ENCODE results near the gene CBLB. TPM values are rescaled to one million over a fixed set of nuclear protein-coding genes. Genes with fewer than 3 reads are reported as not detected.

CBLB gene
- total and polyA plus RNA-seq, 2 experiments from 2014 or later = 20.5 to 47.7 TPM

- Mint-ChIP-seq H3K4me3 (no peak overlapping the region), H3K4me1 (peaks cover 17% of the 10 kb centered on the region; the same call in 2 of the 3 replicates), H3K9me3 (no peaks in the 10 kb centered on the region), H3K36me3 (ENCODE audit: low read depth) (no peaks in the 10 kb centered on the region), H3K27me3 (ENCODE audit: insufficient read depth, low read depth, poor library complexity) (peaks cover 5% of the 10 kb centered on the region), H3K27ac (no peak overlapping the region)
- no peak for DNase-seq (ENCODE audit: low spot score)
- Histone ChIP-seq H2AFZ (no peak overlapping the region), H4K20me1 (replicated peaks; ENCODE audit: insufficient read depth) (no peaks in the 10 kb centered on the region), H3K9me2 (ENCODE audit: insufficient read depth) (no peaks in the 10 kb centered on the region), H3K27ac (ENCODE audit: low read depth) (no peak overlapping the region), H3K4me3 (no peak overlapping the region), H3K27me3 (ENCODE audit: insufficient read depth) (no peaks in the 10 kb centered on the region), H3F3A (replicated peaks; ENCODE audit: low read depth) (no peaks in the 10 kb centered on the region), H3K4me1 (ENCODE audit: insufficient read depth) (no peaks in the 10 kb centered on the region; the same call in 1 of the 2 replicates), H3K79me2 (replicated peaks; ENCODE audit: insufficient read depth) (peaks cover 24% of the 10 kb centered on the region; the same call in 1 of the 2 replicates), H3K36me3 (ENCODE audit: insufficient read depth) (no peaks in the 10 kb centered on the region), H3K4me2 (no peak overlapping the region)
- no peak for ATAC-seq
- no peak for TF ChIP-seq JUNB (IDR thresholded peaks at IDR 0.05; ENCODE audit: unreplicated experiment)
- TF ChIP-seq EZH2 (IDR thresholded peaks at IDR 0.05; ENCODE audit: low read depth, unreplicated experiment) = no peak
- no peak for TF ChIP-seq POLR2AphosphoS5 (IDR thresholded peaks at IDR 0.05; ENCODE audit: low read depth)
- TF ChIP-seq CREB1 (CRISPR knock-in tag; IDR thresholded peaks at IDR 0.05; ENCODE audit: low read depth) = no peak
- no peak for TF ChIP-seq STAT1 (IDR thresholded peaks at IDR 0.05; ENCODE audit: unreplicated experiment)
- no peak for TF ChIP-seq REST (IDR thresholded peaks at IDR 0.05; ENCODE audit: unreplicated experiment)
- no peak for TF ChIP-seq ZNF462 (CRISPR knock-in tag; IDR thresholded peaks at IDR 0.05)
- TF ChIP-seq, protein P1, sequence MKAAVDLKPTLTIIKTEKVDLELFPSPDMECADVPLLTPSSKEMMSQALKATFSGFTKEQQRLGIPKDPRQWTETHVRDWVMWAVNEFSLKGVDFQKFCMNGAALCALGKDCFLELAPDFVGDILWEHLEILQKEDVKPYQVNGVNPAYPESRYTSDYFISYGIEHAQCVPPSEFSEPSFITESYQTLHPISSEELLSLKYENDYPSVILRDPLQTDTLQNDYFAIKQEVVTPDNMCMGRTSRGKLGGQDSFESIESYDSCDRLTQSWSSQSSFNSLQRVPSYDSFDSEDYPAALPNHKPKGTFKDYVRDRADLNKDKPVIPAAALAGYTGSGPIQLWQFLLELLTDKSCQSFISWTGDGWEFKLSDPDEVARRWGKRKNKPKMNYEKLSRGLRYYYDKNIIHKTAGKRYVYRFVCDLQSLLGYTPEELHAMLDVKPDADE (IDR thresholded peaks at IDR 0.05) = no peak
- no peak for TF ChIP-seq EZH2phosphoT487 (IDR thresholded peaks at IDR 0.05; ENCODE audit: unreplicated experiment)
- TF ChIP-seq CTCF (conservative IDR thresholded peaks at IDR 0.05; ENCODE audit: low read depth in 2 of 2) = no peak
- TF ChIP-seq ZNF331 (CRISPR knock-in tag; IDR thresholded peaks at IDR 0.05; ENCODE audit: low read depth) = no peak
- TF ChIP-seq ZNF114 (CRISPR knock-in tag; IDR thresholded peaks at IDR 0.05) = no peak
- TF ChIP-seq NANOG (IDR thresholded peaks at IDR 0.05; ENCODE audit: borderline replicate concordance) = no peak
These were observed 38.0 kb downstream of the CBLB start for GRCh38 chr3:105830836-105831235.

All from GM23338 (cell line).